ENCODE results near the gene TIAM2. TPM values are rescaled to one million over a fixed set of nuclear protein-coding genes. Genes with fewer than 3 reads are reported as not detected.

TIAM2 gene
- total RNA-seq (10 to 100 TPM in 1 of 5 experiments, 1 to 10 TPM in 4; 3.6 to 11.6 (median 8.6) TPM), polyA plus RNA-seq (under 1 TPM; 0.66 to 0.78 TPM), total RNA-seq (2.3 reads per million, percentile 11 among the genes with 10 or more reads in this experiment)

DNA sequence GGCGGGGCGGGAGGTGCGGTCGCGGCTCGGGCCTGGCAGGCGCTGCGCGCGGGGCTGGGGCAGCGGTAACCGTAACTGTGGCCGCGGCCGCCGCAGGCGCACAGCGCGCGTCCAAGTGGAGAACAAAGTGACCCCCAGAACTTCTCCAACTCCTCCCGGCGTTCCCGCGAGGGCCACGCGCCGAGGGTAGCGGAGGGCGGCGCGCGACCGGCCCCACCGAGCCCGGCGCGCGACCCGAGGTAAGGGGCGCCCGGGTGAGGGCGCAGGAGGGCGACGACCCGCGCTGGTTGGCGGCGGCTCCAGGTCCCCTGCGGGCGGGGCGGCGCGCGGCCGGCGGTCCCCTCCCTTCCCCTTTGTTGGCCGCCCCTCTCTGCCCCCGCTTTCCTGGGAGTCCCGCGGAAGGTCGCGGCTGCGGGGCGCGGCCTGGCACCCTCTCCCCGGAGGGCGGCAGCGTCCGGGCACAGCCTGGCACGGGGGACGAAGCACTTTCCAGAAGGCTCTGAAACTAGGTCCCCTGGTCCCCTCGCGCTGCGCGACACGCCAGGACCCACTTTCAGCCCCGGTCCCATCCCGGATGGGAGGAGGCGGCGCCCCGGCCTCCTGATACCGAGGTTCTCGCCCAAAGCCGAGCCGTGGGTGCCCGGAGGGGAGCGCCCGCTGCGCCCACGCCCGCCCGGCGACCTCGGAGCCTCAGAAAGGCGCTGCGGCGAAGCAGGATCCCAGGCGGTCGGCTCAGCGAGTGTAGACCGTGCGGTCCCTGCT is at the start of gene TIAM2:
TSS of gene TIAM2 (plus strand) at position 62 of the 762 bp plus-strand sequence. CDS start 133,909 bp downstream, outside the sequence.
- H3K4me3 ChIP-seq (ENCODE audit: low read length): no peak within 1 kb of the TSS
- ATAC-seq (no peak), DNase-seq (peak in 1 of 9 donors; percentile 68)
- Mint-ChIP-seq H3K4me3 (peak within 1 kb of the TSS in 7 of 10 donors; percentile 25 to 65 (median 46)), H3K36me3 (no peaks in the 10 kb centered on the region), H3K27ac (no peak within 1 kb of the TSS), H3K9me3 (no peaks in the 10 kb centered on the region), H3K27me3 (peaks cover 27 to 40% (median 37%) of the 10 kb centered on the region in 5 donors), H3K4me1 (peaks cover 0 to 13% (median 5%) of the 10 kb centered on the region in 7 donors)
- intact Hi-C loops (cut with micrococcal nuclease): loop anchor here in 1 of 2 donors (5.0 kb wide), 2 partner anchors 63 to 177 kb away; no protein-coding TSS in a partner anchor
- no peak within 1 kb of the TSS for H3K27ac ChIP-seq (ENCODE audit: low read depth, low read length)
- H3K27me3 ChIP-seq (ENCODE audit: control insufficient read depth in 2 of 2, insufficient read depth in 2 of 2, low read length in 2 of 2): no peaks in the 10 kb centered on the region
- H3K9me3 ChIP-seq (ENCODE audit: control insufficient read depth in 2 of 3, low read length in 3 of 3): no peaks in the 10 kb centered on the region
- ChIA-PET CTCF (no interaction called here), POLR2A (no interaction called here)
- no peaks in the 10 kb centered on the region for H3K4me1 ChIP-seq (ENCODE audit: control insufficient read depth in 2 of 2, insufficient read depth in 2 of 2, low read length in 2 of 2)
- no peaks in the 10 kb centered on the region for H3K36me3 ChIP-seq (ENCODE audit: control insufficient read depth in 2 of 3, insufficient read depth in 3 of 3, low read length in 3 of 3)

DNA sequence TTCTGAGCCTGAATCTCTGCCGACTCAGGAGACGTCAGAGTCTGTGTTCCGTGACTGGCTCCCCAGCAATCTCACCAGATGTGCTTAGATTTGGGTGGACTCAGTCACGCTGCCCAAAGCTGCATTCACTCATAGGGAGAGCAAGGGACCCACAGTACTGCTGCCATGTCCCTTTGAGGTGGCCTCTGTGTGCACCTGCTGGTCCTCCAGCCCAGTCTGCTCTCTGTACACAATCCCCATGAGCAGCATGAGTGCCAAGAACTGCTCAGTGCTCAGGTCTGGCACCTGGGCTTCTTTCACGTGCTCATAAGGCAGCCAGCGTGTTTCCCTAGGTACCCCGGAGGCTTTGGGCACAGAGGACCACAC is 44.2 kb upstream of the TIAM2 start:
- ATAC-seq (peak; percentile 28), DNase-seq (peak in 1 of 9 donors; percentile 1)
- Histone ChIP-seq H3K4me1 (ENCODE audit: control insufficient read depth in 2 of 2, insufficient read depth in 2 of 2, low read length in 2 of 2) (peaks cover 10 to 12% of the 10 kb centered on the region in 2 donors), H3K27ac (ENCODE audit: low read depth, low read length) (no peak overlapping the region), H3K9me3 (ENCODE audit: control insufficient read depth in 2 of 3, low read length in 3 of 3) (no peaks in the 10 kb centered on the region), H3K4me3 (ENCODE audit: low read length) (no peak overlapping the region), H3K36me3 (ENCODE audit: control insufficient read depth in 2 of 3, insufficient read depth in 3 of 3, low read length in 3 of 3) (peaks cover 0 to 13% (median 0%) of the 10 kb centered on the region in 3 experiments), H3K27me3 (ENCODE audit: control insufficient read depth in 2 of 2, insufficient read depth in 2 of 2, low read length in 2 of 2) (no peaks in the 10 kb centered on the region)
- H3K36me3 Mint-ChIP-seq: peaks cover 3 to 51% (median 30%) of the 10 kb centered on the region in 5 donors
- peak overlapping the region in 8 of 9 donors; percentile 5 to 72 (median 30) for H3K27ac Mint-ChIP-seq
- intact Hi-C loops (cut with micrococcal nuclease): no loop called here
- peak overlapping the region in 1 of 10 donors; percentile 30 for H3K4me3 Mint-ChIP-seq
- H3K4me1 Mint-ChIP-seq: peaks cover 13 to 38% (median 27%) of the 10 kb centered on the region in 7 donors
- no peaks in the 10 kb centered on the region for H3K27me3 Mint-ChIP-seq
- ChIA-PET CTCF (no interaction called here), POLR2A (no interaction called here)
- peaks cover 0 to 20% (median 0%) of the 10 kb centered on the region in 11 donors for H3K9me3 Mint-ChIP-seq

DNA sequence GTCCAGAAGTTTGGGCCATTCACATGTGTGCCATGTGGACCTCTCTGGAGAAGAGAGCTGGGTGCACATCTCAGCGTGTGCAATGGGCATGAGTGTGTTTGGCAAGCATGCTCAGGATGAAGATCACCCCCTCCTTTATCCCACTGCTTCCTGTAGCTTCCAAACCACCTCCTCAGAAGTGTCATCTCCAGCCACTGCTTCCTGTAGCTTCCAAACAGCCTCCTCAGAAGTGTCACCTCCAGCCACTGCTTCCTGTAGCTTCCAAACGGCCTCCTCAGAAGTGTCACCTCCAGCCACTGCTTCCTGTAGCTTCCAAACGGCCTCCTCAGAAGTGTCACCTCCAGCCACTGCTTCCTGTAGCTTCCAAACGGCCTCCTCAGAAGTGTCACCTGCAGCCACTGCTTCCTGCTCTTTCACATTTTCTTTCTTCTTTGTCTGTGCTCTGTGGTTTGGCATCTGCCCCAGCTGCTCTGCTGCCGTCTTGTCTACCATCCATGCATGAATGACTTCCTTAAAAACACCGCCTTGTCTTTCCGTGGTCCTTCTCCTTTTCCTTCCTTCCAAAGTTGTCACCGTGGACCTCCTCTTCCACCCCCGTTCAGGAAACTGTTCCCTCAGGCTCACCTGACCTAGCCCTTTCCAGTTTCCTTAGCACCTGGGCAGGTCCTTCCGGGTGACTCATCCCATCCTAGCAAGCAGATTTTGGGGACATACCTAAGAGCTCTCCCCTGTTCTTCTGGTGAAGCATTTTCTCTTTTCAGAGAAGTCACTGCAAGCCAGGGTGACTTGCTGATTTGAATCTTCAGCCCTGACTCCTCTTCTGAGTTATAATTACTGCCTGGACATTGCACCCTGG is 43.5 kb upstream of the TIAM2 start:
- Histone ChIP-seq H3K36me3 (ENCODE audit: control insufficient read depth in 2 of 3, insufficient read depth in 3 of 3, low read length in 3 of 3) (peaks cover 0 to 13% (median 0%) of the 10 kb centered on the region in 3 experiments), H3K27ac (ENCODE audit: low read depth, low read length) (no peak overlapping the region), H3K4me1 (ENCODE audit: control insufficient read depth in 2 of 2, insufficient read depth in 2 of 2, low read length in 2 of 2) (peaks cover 10 to 12% of the 10 kb centered on the region in 2 donors), H3K4me3 (ENCODE audit: low read length) (no peak overlapping the region), H3K9me3 (ENCODE audit: control insufficient read depth in 2 of 3, low read length in 3 of 3) (no peaks in the 10 kb centered on the region), H3K27me3 (ENCODE audit: control insufficient read depth in 2 of 2, insufficient read depth in 2 of 2, low read length in 2 of 2) (no peaks in the 10 kb centered on the region)
- peak; percentile 66 for ATAC-seq
- peaks cover 0 to 20% (median 0%) of the 10 kb centered on the region in 11 donors for H3K9me3 Mint-ChIP-seq
- peak overlapping the region; percentile 19 to 93 (median 63) for H3K27ac Mint-ChIP-seq
- peaks cover 3 to 50% (median 30%) of the 10 kb centered on the region in 5 donors for H3K36me3 Mint-ChIP-seq
- POLR2A ChIA-PET: no interaction called here
- no peaks in the 10 kb centered on the region for H3K27me3 Mint-ChIP-seq
- peak overlapping the region; percentile 1 to 71 (median 20) for H3K4me3 Mint-ChIP-seq
- intact Hi-C loops (cut with micrococcal nuclease): no loop called here
- peaks cover 13 to 38% (median 27%) of the 10 kb centered on the region in 7 donors for H3K4me1 Mint-ChIP-seq
- CTCF ChIA-PET: no interaction called here
- DNase-seq: peak in 6 of 9 donors; percentile 16 to 56 (median 52)

DNA sequence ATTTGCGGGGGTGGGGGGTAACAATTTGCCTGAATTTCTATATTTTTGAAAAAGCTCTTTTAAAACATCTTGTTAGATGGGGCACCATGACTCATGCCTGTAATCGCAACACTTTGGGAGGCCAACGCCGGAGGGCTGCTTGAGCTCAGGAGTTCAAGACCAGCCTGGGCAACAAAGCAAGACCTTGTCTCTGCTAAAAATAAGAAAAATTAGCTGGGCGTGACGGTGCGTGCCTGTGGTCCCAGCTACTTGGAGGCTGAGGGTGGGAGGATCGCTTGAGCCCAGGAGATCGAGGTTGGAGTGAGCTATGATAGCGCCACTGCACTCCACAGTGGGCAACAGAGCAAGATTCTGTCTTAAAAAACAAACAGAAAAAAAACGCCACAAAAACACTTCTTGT is 41.5 kb upstream of the TIAM2 start:
- H3K27ac ChIP-seq (ENCODE audit: low read depth, low read length): no peak overlapping the region
- H3K4me3 ChIP-seq (ENCODE audit: low read length): no peak overlapping the region
- Mint-ChIP-seq H3K36me3 (peaks cover 3 to 52% (median 22%) of the 10 kb centered on the region in 5 donors), H3K4me3 (no peak overlapping the region), H3K27me3 (no peaks in the 10 kb centered on the region), H3K4me1 (peaks cover 13 to 38% (median 27%) of the 10 kb centered on the region in 7 donors), H3K9me3 (peaks cover 0 to 20% (median 0%) of the 10 kb centered on the region in 11 donors), H3K27ac (no peak overlapping the region)
- ATAC-seq (no peak), DNase-seq (no peak)
- POLR2A ChIA-PET: no interaction called here
- peaks cover 10 to 12% of the 10 kb centered on the region in 2 donors for H3K4me1 ChIP-seq (ENCODE audit: control insufficient read depth in 2 of 2, insufficient read depth in 2 of 2, low read length in 2 of 2)
- H3K27me3 ChIP-seq (ENCODE audit: control insufficient read depth in 2 of 2, insufficient read depth in 2 of 2, low read length in 2 of 2): no peaks in the 10 kb centered on the region
- CTCF ChIA-PET: no interaction called here
- intact Hi-C loops (cut with micrococcal nuclease): no loop called here
- H3K36me3 ChIP-seq (ENCODE audit: control insufficient read depth in 2 of 3, insufficient read depth in 3 of 3, low read length in 3 of 3): peaks cover 0 to 13% (median 0%) of the 10 kb centered on the region in 3 experiments
- no peaks in the 10 kb centered on the region for H3K9me3 ChIP-seq (ENCODE audit: control insufficient read depth in 2 of 3, low read length in 3 of 3)

- H3K4me1 Mint-ChIP-seq: peaks cover 13 to 33% (median 27%) of the 10 kb centered on the region in 7 donors
- CTCF ChIA-PET: no interaction called here
- Histone ChIP-seq H3K4me1 (ENCODE audit: control insufficient read depth in 2 of 2, insufficient read depth in 2 of 2, low read length in 2 of 2) (peaks cover 10 to 12% of the 10 kb centered on the region in 2 donors), H3K27ac (ENCODE audit: low read depth, low read length) (no peak overlapping the region), H3K36me3 (ENCODE audit: control insufficient read depth in 2 of 3, insufficient read depth in 3 of 3, low read length in 3 of 3) (peaks cover 0 to 13% (median 0%) of the 10 kb centered on the region in 3 experiments), H3K4me3 (ENCODE audit: low read length) (no peak overlapping the region), H3K27me3 (ENCODE audit: control insufficient read depth in 2 of 2, insufficient read depth in 2 of 2, low read length in 2 of 2) (no peaks in the 10 kb centered on the region), H3K9me3 (ENCODE audit: control insufficient read depth in 2 of 3, low read length in 3 of 3) (no peaks in the 10 kb centered on the region)
- intact Hi-C loops (cut with micrococcal nuclease): no loop called here
- no peaks in the 10 kb centered on the region for H3K27me3 Mint-ChIP-seq
- peaks cover 0 to 17% (median 0%) of the 10 kb centered on the region in 11 donors for H3K9me3 Mint-ChIP-seq
- H3K4me3 Mint-ChIP-seq: no peak overlapping the region
- ATAC-seq: no peak
- no peak for DNase-seq
- no peak overlapping the region for H3K27ac Mint-ChIP-seq
- peaks cover 0 to 49% (median 20%) of the 10 kb centered on the region in 5 donors for H3K36me3 Mint-ChIP-seq
- POLR2A ChIA-PET: no interaction called here
These were observed 40.8 kb upstream of the TIAM2 start for GRCh38 chr6:154954347-154954746.

DNA sequence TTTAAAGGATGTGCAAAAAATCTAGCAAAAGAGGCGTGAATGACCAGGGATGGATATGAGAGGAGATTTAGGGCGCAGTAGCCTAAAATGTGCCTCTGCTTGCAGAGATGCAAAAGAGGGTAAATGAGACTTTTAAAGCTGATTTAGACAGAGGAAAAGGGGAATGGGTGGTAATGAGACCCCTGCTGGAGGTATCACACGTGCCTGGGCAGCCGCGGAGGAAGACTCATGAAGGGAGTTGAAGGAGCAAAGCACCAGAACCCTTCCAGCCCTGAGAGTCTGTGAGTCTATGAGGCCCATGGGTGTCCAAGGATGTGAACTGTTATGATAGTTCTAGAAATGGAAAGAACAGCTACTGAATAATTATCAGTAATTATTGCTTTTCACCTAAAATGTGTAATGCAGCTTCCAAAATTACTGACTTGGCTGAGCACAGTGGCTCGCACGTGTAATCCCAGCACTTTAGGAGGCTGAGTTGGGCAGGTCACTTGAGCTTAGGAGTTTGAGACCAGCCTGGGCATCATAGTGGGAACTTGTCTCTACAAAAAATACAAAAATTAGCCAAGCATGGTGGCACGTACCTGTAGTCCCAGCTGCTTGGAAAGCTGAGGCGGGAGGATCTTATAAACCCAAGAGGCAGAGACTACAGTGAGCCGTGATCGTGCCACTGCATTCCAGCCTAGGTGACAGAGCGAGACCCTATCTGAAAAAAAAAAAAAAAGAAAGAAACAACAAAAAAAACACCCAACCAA is 38.2 kb upstream of the TIAM2 start:
- Mint-ChIP-seq H3K36me3 (peaks cover 6 to 52% (median 34%) of the 10 kb centered on the region in 5 donors), H3K4me3 (no peak overlapping the region), H3K27me3 (no peaks in the 10 kb centered on the region), H3K9me3 (peaks cover 0 to 8% (median 0%) of the 10 kb centered on the region in 11 donors), H3K4me1 (peaks cover 7 to 12% (median 11%) of the 10 kb centered on the region in 7 donors), H3K27ac (no peak overlapping the region)
- intact Hi-C loops (cut with micrococcal nuclease): no loop called here
- Histone ChIP-seq H3K36me3 (ENCODE audit: control insufficient read depth in 2 of 3, insufficient read depth in 3 of 3, low read length in 3 of 3) (peaks cover 0 to 9% (median 0%) of the 10 kb centered on the region in 3 experiments), H3K27ac (ENCODE audit: low read depth, low read length) (no peak overlapping the region), H3K27me3 (ENCODE audit: control insufficient read depth in 2 of 2, insufficient read depth in 2 of 2, low read length in 2 of 2) (no peaks in the 10 kb centered on the region), H3K9me3 (ENCODE audit: control insufficient read depth in 2 of 3, low read length in 3 of 3) (no peaks in the 10 kb centered on the region), H3K4me3 (ENCODE audit: low read length) (no peak overlapping the region), H3K4me1 (ENCODE audit: control insufficient read depth in 2 of 2, insufficient read depth in 2 of 2, low read length in 2 of 2) (peaks cover 1 to 9% of the 10 kb centered on the region in 2 donors)
- ATAC-seq: no peak
- ChIA-PET CTCF (no interaction called here), POLR2A (no interaction called here)
- DNase-seq: no peak
